ENCODE measurements around the gene TDRD12.

DNA sequence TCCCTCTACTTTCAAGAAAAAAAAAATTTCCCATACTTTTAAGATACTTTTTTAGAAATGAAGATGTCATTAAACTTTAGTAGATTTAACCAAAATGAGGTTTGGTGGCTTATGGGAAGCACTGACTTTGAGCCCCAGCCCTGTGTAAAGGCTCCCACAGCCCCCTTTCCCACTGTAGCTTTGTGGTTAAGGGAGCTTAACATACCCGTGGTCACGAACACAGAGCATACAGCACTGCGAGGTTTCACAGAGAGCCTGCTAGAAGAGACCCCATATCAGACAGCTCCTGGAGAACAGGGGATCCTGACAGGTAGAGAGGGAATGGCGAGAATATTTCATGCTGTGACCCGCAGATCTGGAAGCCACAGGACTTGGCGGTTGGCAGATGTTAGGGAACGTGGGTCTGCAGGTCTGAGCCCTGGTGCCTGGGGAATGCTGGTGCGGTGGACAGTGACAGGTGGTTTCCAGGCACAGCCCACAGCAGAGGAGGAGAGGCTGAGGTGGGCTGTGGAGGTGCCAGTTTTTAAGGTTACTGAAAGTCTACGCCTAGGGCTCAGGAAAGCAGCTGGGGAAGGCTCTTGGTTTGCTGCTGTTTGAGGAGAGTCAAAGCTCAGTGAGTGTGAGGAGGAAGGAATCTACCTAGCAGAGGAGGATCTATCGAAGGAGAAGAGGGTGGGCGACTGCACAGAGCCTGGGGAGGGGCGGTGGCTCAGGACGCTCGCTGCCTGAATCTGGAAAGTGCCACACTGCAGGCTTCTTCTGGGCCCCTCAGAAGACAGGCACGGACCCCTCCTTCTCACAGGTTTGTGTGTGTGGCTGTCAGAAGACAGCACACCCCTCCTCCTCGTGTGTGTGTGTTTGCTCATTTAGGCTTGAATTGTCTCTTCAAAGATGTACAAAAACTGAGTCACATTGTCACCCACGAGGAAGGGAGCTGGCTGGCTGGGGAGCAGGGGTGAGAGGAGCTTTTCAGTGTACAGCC is 100.1 kb downstream of the TDRD12 start:
- TF ChIP-seq, protein P1, sequence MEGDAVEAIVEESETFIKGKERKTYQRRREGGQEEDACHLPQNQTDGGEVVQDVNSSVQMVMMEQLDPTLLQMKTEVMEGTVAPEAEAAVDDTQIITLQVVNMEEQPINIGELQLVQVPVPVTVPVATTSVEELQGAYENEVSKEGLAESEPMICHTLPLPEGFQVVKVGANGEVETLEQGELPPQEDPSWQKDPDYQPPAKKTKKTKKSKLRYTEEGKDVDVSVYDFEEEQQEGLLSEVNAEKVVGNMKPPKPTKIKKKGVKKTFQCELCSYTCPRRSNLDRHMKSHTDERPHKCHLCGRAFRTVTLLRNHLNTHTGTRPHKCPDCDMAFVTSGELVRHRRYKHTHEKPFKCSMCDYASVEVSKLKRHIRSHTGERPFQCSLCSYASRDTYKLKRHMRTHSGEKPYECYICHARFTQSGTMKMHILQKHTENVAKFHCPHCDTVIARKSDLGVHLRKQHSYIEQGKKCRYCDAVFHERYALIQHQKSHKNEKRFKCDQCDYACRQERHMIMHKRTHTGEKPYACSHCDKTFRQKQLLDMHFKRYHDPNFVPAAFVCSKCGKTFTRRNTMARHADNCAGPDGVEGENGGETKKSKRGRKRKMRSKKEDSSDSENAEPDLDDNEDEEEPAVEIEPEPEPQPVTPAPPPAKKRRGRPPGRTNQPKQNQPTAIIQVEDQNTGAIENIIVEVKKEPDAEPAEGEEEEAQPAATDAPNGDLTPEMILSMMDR (IDR thresholded peaks at IDR 0.05): no peak
- TF ChIP-seq ZNF263 (CRISPR knock-in tag; IDR thresholded peaks at IDR 0.05; ENCODE audit: low read depth) (no peak), NR3C1 (CRISPR knock-in tag; conservative IDR thresholded peaks at IDR 0.05; ENCODE audit: low read depth) (no peak), TP53 (CRISPR knock-in tag; IDR thresholded peaks at IDR 0.05) (no peak), NR1H2 (CRISPR knock-in tag; IDR thresholded peaks at IDR 0.05) (no peak), NFYB (CRISPR knock-in tag; conservative IDR thresholded peaks at IDR 0.05; ENCODE audit: low read depth) (no peak)
- TF ChIP-seq, protein P2, sequence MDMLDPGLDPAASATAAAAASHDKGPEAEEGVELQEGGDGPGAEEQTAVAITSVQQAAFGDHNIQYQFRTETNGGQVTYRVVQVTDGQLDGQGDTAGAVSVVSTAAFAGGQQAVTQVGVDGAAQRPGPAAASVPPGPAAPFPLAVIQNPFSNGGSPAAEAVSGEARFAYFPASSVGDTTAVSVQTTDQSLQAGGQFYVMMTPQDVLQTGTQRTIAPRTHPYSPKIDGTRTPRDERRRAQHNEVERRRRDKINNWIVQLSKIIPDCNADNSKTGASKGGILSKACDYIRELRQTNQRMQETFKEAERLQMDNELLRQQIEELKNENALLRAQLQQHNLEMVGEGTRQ (CRISPR knock-in tag; IDR thresholded peaks at IDR 0.05): no peak
- TF ChIP-seq, protein P3, sequence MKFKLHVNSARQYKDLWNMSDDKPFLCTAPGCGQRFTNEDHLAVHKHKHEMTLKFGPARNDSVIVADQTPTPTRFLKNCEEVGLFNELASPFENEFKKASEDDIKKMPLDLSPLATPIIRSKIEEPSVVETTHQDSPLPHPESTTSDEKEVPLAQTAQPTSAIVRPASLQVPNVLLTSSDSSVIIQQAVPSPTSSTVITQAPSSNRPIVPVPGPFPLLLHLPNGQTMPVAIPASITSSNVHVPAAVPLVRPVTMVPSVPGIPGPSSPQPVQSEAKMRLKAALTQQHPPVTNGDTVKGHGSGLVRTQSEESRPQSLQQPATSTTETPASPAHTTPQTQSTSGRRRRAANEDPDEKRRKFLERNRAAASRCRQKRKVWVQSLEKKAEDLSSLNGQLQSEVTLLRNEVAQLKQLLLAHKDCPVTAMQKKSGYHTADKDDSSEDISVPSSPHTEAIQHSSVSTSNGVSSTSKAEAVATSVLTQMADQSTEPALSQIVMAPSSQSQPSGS (CRISPR knock-in tag; IDR thresholded peaks at IDR 0.05; ENCODE audit: borderline replicate concordance, low read depth): no peak
- TF ChIP-seq, protein P4, sequence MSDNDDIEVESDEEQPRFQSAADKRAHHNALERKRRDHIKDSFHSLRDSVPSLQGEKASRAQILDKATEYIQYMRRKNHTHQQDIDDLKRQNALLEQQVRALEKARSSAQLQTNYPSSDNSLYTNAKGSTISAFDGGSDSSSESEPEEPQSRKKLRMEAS (CRISPR knock-in tag; IDR thresholded peaks at IDR 0.05): no peak
- TF ChIP-seq, protein P5, sequence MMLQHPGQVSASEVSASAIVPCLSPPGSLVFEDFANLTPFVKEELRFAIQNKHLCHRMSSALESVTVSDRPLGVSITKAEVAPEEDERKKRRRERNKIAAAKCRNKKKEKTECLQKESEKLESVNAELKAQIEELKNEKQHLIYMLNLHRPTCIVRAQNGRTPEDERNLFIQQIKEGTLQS (CRISPR knock-in tag; conservative IDR thresholded peaks at IDR 0.05): no peak
